Ishikawa (cell line): ENCODE results near the gene C12orf43.

ENCODE experiments used
- CEBPB ChIP-seq: IDR thresholded peaks from 2 replicates; pipeline ENCODE4 v1.6.1; 2012
- CREB1 ChIP-seq: IDR thresholded peaks from 2 replicates; pipeline ENCODE4 v1.6.1; 2012; ENCODE audit warnings: low read depth
- EGR1 ChIP-seq: IDR thresholded peaks from 2 replicates; pipeline ENCODE4 v1.6.1; 2012
- EP300 ChIP-seq: IDR thresholded peaks from 2 replicates; pipeline ENCODE4 v1.6.1; 2012; ENCODE audit warnings: borderline replicate concordance
- FOXM1 ChIP-seq: IDR thresholded peaks from 2 replicates; pipeline ENCODE4 v1.6.1; 2012; ENCODE audit warnings: low read depth, borderline replicate concordance
- NFIC ChIP-seq: IDR thresholded peaks from 2 replicates; pipeline ENCODE4 v1.6.1; 2012
- RAD21 ChIP-seq: IDR thresholded peaks from 2 replicates; pipeline ENCODE4 v1.6.1; 2012; ENCODE audit warnings: low read depth
- TAF1 ChIP-seq: IDR thresholded peaks from 2 replicates; pipeline ENCODE4 v1.6.1; 2012; ENCODE audit warnings: low read depth, mild to moderate bottlenecking
- TCF12 ChIP-seq: IDR thresholded peaks from 2 replicates; pipeline ENCODE4 v1.6.1; 2012; ENCODE audit warnings: low read depth
- TEAD4 ChIP-seq: IDR thresholded peaks from 2 replicates; pipeline ENCODE4 v1.6.1; 2012
- USF1 ChIP-seq: IDR thresholded peaks from 2 replicates; pipeline ENCODE4 v1.6.1; 2012
- YY1 ChIP-seq: IDR thresholded peaks from 2 replicates; pipeline ENCODE4 v1.6.1; 2012; ENCODE audit warnings: low read depth
- ZBTB7A ChIP-seq: IDR thresholded peaks from 2 replicates; pipeline ENCODE4 v1.6.1; 2012; ENCODE audit warnings: low read depth
- TF ChIP-seq, protein P1 (sequence below): IDR thresholded peaks from 2 replicates; pipeline ENCODE4 v1.6.1; 2012; ENCODE audit warnings: low read depth, mild to moderate bottlenecking
- TF ChIP-seq, protein P2 (sequence below): IDR thresholded peaks from 2 replicates; pipeline ENCODE4 v1.6.1; 2012

The C12orf43 gene

DNA sequence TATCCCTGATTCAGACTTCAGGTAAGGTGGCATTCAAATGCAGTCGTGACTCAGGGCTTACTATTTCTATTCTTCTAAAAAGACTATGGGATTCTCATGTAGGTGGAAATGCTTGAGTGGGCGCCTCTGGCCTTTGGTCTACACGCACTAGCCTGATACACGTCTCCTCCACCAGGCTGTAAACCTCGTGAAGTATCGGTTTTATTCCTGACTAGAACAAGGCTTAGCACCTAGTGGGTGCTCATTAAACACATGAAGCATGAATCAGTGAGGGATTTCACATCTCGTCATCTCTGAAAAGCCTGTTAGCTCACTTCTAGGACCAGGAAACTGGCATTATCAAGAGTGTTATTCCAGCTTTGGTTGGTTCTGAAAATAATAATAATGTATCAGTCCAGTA is 55.6 kb downstream of the C12orf43 start:
- TF ChIP-seq USF1 = no peak
- TF ChIP-seq EGR1 = no peak
- TF ChIP-seq CEBPB = no peak
- TF ChIP-seq TCF12 = no peak
- TF ChIP-seq EP300 = no peak
- TF ChIP-seq ZBTB7A = no peak
- TF ChIP-seq CREB1 = no peak
- no peak for TF ChIP-seq YY1
- no peak for TF ChIP-seq NFIC
- TF ChIP-seq, protein P1, sequence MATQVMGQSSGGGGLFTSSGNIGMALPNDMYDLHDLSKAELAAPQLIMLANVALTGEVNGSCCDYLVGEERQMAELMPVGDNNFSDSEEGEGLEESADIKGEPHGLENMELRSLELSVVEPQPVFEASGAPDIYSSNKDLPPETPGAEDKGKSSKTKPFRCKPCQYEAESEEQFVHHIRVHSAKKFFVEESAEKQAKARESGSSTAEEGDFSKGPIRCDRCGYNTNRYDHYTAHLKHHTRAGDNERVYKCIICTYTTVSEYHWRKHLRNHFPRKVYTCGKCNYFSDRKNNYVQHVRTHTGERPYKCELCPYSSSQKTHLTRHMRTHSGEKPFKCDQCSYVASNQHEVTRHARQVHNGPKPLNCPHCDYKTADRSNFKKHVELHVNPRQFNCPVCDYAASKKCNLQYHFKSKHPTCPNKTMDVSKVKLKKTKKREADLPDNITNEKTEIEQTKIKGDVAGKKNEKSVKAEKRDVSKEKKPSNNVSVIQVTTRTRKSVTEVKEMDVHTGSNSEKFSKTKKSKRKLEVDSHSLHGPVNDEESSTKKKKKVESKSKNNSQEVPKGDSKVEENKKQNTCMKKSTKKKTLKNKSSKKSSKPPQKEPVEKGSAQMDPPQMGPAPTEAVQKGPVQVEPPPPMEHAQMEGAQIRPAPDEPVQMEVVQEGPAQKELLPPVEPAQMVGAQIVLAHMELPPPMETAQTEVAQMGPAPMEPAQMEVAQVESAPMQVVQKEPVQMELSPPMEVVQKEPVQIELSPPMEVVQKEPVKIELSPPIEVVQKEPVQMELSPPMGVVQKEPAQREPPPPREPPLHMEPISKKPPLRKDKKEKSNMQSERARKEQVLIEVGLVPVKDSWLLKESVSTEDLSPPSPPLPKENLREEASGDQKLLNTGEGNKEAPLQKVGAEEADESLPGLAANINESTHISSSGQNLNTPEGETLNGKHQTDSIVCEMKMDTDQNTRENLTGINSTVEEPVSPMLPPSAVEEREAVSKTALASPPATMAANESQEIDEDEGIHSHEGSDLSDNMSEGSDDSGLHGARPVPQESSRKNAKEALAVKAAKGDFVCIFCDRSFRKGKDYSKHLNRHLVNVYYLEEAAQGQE = no peak
- no peak for TF ChIP-seq FOXM1
- TF ChIP-seq RAD21 = no peak

- TF ChIP-seq ZBTB7A = no peak
- TF ChIP-seq TEAD4 = no peak
- no peak for TF ChIP-seq EGR1
- TF ChIP-seq RAD21 = no peak
- no peak for TF ChIP-seq EP300
- no peak for TF ChIP-seq CEBPB
- TF ChIP-seq CREB1 = no peak
- TF ChIP-seq TCF12 = no peak
- no peak for TF ChIP-seq FOXM1
- TF ChIP-seq NFIC = no peak
- TF ChIP-seq, protein P2, sequence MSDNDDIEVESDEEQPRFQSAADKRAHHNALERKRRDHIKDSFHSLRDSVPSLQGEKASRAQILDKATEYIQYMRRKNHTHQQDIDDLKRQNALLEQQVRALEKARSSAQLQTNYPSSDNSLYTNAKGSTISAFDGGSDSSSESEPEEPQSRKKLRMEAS = no peak
- TF ChIP-seq, protein P1 = no peak
- TF ChIP-seq TAF1 = no peak
- no peak for TF ChIP-seq USF1
- TF ChIP-seq YY1 = no peak
These were observed 57.0 kb downstream of the C12orf43 start for GRCh38 chr12:120959111-120959878.

GRCh38 chr12:120956579-120957300 is 59.5 kb downstream of the C12orf43 start:
- TF ChIP-seq, protein P1 = no peak
- no peak for TF ChIP-seq TCF12

GRCh38 chr12:120955232-120955631 is 61.1 kb downstream of the C12orf43 start:
- TF ChIP-seq EGR1 (no peak), USF1 (no peak), EP300 (no peak), TEAD4 (no peak), RAD21 (no peak), CREB1 (no peak), CEBPB (no peak), TAF1 (no peak), NFIC (no peak), TCF12 (no peak), YY1 (no peak), FOXM1 (no peak), ZBTB7A (no peak)
- TF ChIP-seq, protein P2 = no peak
- TF ChIP-seq, protein P1 = no peak
